ENCODE data around the gene CNIH2. TPM values are rescaled to one million over a fixed set of nuclear protein-coding genes. Genes with fewer than 3 reads are reported as not detected.

Gene CNIH2
- total and polyA plus RNA-seq, 2 of the 8 experiments (the other 6 are each of a cell fraction or from before 2014, with no cell fraction given), result 12.5 to 15.8 TPM

DNA sequence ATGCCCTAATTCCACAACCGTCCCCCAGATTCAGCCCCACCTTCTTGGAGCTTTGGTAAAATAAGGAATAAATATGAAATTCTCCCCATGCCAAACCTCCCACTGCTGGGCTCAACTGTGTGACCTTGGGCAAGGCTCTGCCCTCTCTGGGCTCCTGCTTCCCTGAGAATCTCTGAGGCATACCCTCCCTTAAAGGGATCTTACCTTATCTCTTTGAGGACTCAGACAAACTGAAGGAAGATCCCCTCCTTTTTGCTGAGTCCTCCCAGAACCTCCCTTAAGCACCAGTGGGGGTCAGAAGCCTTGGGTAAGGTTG is 36.2 kb downstream of the CNIH2 start (continued):
- TF ChIP-seq, protein P1, sequence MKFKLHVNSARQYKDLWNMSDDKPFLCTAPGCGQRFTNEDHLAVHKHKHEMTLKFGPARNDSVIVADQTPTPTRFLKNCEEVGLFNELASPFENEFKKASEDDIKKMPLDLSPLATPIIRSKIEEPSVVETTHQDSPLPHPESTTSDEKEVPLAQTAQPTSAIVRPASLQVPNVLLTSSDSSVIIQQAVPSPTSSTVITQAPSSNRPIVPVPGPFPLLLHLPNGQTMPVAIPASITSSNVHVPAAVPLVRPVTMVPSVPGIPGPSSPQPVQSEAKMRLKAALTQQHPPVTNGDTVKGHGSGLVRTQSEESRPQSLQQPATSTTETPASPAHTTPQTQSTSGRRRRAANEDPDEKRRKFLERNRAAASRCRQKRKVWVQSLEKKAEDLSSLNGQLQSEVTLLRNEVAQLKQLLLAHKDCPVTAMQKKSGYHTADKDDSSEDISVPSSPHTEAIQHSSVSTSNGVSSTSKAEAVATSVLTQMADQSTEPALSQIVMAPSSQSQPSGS (IDR thresholded peaks at IDR 0.05; ENCODE audit: low read length), result no peak
- no peak for TF ChIP-seq HDAC6 (IDR thresholded peaks at IDR 0.05; ENCODE audit: low read depth, low read length)
- no peak for TF ChIP-seq MAFK (IDR thresholded peaks at IDR 0.05; ENCODE audit: low read depth, low read length)

Measured in H1 (cell line).